IPS-NIHi7 (cell line): ENCODE results near the gene PCGF5.
"Not testable (repeated sequence)": the region's sequence is repeated elsewhere in the genome, so short reads cannot be mapped to it uniquely, and the experiment has no call there.

Experiments used
- DNase-seq: peaks from one replicate; pipeline ENCODE4 v3.0.0; 2012; ENCODE audit warnings: mixed read lengths; ENCODE audit errors: extremely low spot score

The PCGF5 gene

GRCh38 chr10:91220194-91220953, at the start of gene PCGF5:
Gene PCGF5, plus strand, starts transcription at chr10:91220663. Its CDS starts 2,209 bp downstream, at chr10:91222872.
- DNase-seq = peak; percentile 96

- DNase-seq = no peak
These were observed 49.0 kb upstream of the PCGF5 start for GRCh38 chr10:91171485-91171884.

- DNase-seq = no peak
These were observed 48.1 kb upstream of the PCGF5 start for GRCh38 chr10:91172348-91172747.

- no peak for DNase-seq
These were observed 35.1 kb upstream of the PCGF5 start for GRCh38 chr10:91185239-91185875.

GRCh38 chr10:91187156-91187555, 33.3 kb upstream of the PCGF5 start:
- no peak for DNase-seq

GRCh38 chr10:91188010-91188409, 32.5 kb upstream of the PCGF5 start:
- not testable (repeated sequence) for DNase-seq

GRCh38 chr10:91188889-91189288, 31.6 kb upstream of the PCGF5 start:
- DNase-seq = no peak

- no peak for DNase-seq
These were observed 30.0 kb upstream of the PCGF5 start for GRCh38 chr10:91190388-91190870.

- DNase-seq = no peak
These were observed 29.4 kb upstream of the PCGF5 start for GRCh38 chr10:91190876-91191583.

- no peak for DNase-seq
These were observed 28.9 kb upstream of the PCGF5 start for GRCh38 chr10:91191584-91191919.

- no peak for DNase-seq
These were observed 25.8 kb upstream of the PCGF5 start for GRCh38 chr10:91194497-91195179.

GRCh38 chr10:91196268-91197048, 24.0 kb upstream of the PCGF5 start:
- no peak for DNase-seq

- no peak for DNase-seq
These were observed 23.3 kb upstream of the PCGF5 start for GRCh38 chr10:91197127-91197526.

GRCh38 chr10:91198781-91199180, 21.7 kb upstream of the PCGF5 start:
- DNase-seq = no peak

GRCh38 chr10:91200314-91201212, 19.9 kb upstream of the PCGF5 start:
- no peak for DNase-seq

GRCh38 chr10:91201213-91201996, 19.1 kb upstream of the PCGF5 start:
- DNase-seq = no peak

- DNase-seq = peak; percentile 22
These were observed 14.0 kb upstream of the PCGF5 start for GRCh38 chr10:91206427-91206826.

GRCh38 chr10:91206837-91207474, 13.5 kb upstream of the PCGF5 start:
- DNase-seq = no peak

GRCh38 chr10:91208642-91209041, 11.8 kb upstream of the PCGF5 start:
- no peak for DNase-seq
